ENCODE measurements around the gene WDR4.
"Not testable (repeated sequence)": the region's sequence is repeated elsewhere in the genome, so short reads cannot be mapped to it uniquely, and the experiment has no call there.

Gene WDR4

DNA sequence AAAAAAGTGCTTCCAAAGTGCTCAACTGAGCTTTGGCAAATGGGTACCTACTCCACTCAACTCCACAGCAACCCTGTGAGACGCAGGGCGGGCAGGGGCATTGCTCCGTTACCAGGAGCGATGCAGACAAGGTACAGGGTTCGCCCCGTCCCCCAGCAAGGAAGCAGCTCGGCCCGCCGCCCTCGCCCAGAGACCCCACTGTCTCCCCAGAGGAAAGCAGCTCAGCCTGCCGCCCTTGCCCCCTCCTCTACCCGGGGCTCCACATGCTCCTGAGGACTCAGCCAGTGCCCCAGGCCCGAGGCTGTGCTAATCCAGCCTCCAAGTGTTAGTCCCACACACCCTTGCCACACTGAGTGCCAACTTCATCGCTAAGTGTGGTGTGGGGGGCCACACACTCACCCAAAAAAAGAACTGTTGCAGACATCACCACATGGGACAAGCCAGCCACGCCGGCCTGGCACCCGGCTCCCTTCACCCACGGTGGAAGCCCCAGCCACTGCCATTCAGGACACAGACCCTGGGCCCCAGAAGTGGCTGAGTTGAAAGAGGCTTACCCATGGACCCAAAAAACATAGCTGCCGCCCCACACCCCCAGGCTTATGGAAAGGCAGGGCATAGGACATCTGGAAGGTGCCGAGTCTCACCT is 26.3 kb downstream of the WDR4 start:
- no peak for DNase-seq (ENCODE audit: low read depth)

DNA sequence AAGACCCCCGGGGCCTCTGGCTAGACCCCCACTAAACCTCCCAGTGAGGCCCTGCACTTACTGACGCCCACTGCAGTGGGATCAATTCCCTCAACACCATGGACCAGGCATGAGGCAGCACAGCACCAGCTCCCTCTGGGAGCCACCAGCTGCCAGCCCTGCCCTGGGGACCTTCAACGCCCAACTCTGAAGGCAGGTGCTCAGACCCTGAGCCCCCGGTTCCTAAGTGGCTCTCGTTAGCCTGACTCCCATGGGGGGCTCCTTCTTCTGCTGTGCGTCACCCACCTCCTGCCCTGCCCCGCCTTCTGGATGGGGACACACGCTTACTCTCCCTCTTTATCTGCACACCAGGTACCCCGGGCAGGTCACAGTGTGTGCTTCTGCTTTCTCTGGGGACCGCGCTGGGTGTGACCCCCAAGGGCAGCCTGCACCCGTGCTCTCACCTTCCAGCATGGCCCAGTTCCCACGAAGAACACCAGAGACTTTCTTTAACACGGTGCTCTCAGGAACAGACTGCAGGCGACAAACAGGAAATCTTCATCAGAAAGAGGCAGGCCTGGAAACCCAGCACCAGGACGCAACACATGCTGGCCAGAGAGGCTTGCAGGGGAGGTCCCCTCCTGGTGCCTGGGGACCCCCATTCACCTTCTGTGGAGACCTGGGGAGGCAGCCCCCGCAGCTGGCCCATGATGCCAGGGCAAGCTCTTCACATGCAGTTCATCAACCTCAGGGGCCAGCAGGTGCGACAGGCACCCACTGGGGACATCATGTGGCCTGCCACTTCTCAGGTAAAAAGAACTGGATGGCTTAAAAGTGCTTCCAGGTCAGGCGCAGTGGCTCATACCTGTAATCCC is 27.3 kb downstream of the WDR4 start:
- DNase-seq (ENCODE audit: low read depth), result no peak

DNA sequence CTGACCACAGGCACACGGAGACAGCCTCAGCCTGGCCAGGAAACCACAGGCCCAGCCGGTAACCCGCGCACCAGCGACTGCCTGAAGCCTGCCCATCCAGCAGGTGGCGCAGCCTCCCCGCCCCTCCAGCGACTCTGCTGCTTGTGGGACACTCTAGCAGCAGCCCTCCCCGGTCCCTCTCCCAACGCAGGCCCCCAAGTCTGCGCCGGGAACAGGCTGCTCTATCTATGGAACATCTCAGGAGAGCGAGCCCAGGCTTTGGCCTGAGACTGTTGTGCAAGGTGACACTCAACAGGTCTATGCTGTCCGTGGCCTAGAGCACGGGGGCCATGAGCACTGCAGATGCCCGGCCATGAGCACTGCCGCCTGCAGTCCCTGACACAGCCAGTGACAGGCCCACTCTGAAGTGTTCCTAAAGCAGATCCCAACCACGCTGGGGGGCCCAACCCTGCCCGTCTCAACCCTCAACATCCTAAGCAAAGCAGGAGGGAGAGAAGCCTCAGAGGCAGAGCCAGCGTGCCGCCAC is 28.4 kb downstream of the WDR4 start:
- DNase-seq (ENCODE audit: low read depth), result no peak

DNA sequence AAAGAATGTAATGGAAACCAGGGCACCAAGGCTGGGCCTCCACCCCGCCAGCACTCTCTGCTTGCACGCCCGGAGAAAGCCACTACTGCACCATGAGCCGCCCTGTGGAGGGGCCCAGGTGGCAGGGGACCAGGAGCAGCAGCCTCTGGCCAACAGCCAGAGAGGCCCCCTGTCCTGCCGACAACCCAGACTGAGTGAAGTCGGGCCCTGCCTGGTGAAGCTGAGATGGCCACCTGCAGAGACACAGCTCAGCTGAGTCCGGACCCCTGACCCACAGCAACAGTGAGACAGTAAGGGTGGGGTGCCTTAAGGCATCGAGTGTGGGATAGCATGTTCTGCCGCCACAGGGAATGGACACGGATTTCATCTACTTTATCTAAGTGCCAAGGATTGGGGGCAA is 28.9 kb downstream of the WDR4 start:
- no peak for DNase-seq (ENCODE audit: low read depth)

DNA sequence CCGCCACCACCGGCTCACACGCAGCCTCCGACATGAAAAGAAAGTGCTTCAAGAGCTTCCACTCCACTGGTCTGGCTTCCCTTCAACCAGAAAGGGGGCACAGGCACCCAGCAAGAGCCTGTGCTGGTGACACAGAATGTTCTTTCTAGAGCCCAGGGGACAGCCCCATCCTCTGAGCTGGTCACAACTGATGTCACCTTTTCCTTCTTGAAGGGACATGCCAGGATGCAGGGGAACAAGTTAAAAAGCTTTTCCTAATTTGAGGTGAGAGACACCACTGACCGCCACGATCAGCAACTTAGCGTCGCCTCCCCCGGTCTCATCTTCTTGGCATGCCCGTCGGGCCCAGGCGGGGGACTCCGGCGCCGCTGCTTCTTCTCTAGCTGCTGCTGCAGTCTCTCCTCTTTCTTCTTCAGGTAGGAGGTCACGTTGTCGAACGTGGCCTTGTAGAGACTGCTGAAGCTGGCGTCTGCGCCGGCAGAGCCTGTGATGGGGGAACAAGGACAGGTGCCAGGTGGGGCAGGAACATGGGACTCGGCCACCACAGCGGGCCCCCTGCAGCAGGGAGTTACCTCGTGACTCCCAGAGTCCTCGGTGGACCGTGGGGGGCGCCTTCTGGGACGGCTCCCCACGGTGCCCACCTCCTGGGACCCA is 29.5 kb downstream of the WDR4 start:
- DNase-seq (ENCODE audit: low read depth), result no peak

DNA sequence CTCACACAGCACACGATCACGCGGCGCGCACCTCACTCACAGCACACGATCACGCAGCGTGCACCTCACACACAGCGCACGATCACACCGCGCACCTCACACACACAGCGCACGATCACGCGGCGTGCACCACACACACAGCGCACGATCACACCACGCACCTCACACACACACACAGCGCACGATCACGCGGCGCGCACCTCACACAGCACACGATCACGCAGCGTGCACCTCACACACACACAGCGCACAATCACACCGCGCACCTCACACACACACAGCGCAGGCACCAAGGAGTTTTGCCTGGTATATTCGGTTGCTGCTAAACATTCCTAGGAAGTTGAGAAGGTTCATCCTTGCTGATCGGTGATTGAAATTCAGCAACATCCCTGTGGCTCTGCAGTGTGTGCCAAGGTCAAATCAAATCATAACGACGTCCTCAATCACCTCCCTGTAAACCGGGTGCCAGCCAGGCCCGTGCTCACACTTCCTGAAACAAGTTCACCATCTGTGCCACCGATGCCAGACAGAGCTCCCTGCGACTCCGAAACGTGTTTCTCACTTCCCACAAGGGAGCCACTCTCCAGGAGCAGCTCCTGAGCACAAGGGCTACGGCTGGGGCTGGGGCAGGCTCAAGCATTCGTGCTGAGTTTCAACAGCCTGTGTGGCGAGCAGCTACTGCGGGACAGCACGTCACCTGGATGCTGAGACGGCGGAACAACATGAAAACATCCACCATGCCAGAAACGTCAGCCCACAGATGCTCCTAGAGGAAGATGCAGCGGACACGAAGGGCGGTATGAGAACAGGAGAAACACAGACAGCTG is 30.2 kb downstream of the WDR4 start:
- DNase-seq (ENCODE audit: low read depth), result no peak

DNA sequence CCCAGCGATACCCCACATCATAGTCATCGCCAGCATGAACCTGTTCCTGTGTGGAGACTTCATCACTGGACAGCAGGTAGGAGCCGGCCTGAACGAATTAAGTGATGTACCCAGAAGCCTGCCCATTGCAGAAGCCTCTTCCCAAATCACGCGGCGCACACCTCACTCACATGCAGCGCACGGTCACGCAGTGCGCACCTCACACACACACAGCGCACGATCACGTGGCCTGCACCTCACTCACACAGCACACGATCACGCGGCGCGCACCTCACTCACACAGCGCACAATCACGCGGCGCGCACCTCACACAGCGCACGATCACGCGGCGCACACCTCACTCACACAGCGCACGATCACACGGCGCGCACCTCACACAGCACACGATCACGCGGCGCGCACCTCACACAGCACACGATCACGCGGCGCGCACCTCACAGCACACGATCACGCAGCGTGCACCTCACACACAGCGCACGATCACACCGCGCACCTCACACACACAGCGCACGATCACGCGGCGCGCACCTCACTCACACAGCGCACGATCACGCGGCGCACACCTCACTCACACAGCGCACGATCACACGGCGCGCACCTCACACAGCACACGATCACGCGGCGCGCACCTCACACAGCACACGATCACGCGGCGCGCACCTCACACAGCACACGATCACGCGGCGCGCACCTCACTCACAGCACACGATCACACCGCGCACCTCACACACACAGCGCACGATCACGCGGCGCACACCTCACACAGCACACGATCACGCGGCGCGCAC is 31.0 kb downstream of the WDR4 start:
- not testable (repeated sequence) for DNase-seq (ENCODE audit: low read depth)

DNA sequence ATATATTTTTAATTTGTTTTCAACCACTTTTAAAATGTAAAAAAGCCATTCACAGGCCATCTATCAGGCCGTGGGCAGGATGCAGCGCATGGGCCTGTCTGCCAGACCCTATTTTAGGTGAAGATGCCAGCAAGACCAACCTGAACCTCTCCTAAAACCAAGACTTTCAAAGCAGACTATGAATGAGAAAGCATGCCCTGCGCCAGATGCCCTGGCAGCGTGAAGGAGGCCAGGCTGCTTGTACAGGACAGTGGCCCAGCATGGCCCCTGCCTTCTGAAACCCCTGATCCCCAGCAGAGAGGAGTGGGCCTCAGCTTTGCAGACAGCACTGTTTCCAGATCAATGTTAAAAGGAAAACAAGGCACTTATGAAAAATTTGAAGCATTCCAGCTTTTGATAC is 31.6 kb downstream of the WDR4 start:
- DNase-seq (ENCODE audit: low read depth), result no peak

DNA sequence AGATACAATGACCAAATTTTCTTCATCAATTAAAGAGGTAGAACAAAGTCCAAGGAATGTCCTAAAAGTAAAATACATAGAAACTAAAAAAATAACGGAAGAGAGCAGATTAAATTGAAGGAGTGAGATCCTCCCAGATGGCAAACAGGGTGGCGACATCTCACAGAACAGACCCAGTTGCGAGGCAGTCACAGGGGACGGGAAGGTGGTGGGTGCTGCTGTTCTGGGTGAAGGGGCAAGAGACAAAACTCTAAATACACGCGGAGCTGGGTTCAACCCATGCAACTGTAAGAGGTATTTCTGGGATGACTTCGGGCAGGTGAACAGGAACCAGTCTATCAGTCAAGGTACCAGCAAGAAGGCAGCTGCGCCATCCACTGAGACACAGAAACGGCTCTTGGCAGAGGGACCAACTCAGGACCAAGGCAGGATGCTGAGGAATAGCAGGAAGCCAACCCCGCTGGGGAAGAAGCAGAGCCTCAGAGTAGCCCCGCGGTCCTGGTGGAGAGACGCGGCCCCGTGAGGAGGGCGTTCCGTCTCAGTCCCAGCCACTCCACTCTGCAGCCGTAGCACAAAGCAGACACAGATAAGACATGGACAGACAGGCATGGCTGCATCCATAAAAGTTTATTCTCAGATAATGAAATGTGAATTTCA is 32.2 kb downstream of the WDR4 start:
- no peak for DNase-seq (ENCODE audit: low read depth)

DNA sequence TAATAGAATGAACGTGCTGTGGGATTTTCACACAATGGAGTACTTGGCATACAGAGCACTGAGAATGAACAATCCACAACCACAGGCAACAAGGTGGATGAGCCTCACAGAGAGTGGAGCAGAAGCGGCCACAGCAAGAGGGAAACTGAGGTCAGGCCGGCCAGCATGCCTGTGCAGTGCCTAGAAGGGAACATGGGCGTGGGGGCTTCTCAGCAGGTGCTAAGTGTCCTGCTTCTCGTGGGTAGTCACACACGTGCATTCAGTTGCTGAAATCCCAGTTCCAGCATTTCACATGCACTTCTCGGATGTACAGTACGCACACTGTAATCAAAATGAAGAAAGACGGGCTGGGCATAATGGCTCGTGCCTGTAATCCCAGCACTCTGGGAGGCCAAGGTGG is 33.1 kb downstream of the WDR4 start:
- no peak for DNase-seq (ENCODE audit: low read depth)

DNA sequence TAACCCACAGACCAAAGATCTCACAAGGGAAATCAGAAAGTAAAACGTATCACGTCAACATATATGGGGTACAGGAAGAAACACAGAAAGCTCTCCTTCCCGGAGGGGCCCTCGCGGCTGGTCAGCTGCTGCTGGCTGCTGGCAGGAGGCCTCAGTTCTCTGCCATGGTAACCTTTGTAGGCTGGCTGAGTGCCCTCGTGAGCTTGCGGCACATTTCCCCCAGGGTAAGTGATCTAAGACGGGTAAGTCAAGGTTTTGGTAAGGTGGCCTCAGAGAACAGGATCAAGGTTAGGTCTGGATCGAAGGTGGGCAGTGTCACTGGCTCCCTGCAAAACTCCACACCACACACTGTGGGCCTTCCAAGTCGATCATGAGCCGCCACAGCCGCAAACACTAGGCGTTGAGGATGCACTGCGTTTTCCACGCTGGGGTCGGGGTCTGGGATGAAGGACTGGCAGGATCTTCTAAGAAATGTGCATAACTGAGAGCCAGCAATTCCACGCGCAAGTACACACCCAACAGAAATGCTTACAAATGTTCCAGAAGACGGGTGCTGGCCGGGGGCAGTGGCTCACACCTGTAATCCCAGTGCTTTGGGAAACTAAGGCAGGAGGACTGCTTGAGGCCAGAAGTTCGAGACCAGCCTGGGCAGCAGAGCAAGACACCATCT is 33.9 kb downstream of the WDR4 start:
- DNase-seq (ENCODE audit: low read depth), result no peak

DNA sequence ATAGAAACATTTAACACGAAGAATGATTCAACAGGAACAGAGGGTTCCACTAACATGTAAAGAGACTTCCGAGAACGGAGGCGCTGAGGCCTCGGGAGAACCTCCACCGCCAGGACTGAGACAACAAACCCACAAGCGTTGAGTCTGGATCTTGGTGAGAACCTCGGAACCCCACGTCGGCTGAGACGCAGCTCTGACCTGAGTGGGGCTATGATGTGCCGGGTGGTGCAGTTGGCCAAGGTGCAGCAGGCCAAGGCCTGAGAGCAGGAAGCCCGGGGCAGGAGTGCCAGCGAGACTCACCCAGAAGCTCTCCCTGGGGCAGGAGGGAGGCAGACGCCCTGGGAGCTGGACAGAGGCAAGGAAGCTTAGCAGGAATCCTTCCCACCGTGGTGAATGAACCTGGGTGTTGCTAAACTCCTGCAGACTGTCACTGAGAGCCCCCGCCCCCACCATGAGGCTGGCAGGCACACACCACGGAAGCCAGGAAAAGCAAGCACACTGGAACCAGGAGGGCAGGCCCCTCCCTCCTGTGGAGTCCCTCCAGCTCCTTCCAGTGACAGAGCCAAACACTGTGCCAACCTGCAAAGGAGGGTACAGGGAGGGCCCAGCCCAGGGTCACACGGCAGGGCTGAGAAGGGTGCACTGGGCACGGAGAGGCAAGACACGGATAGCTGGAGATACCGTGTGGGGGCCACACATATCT is 34.8 kb downstream of the WDR4 start:
- DNase-seq (ENCODE audit: low read depth), result no peak

DNA sequence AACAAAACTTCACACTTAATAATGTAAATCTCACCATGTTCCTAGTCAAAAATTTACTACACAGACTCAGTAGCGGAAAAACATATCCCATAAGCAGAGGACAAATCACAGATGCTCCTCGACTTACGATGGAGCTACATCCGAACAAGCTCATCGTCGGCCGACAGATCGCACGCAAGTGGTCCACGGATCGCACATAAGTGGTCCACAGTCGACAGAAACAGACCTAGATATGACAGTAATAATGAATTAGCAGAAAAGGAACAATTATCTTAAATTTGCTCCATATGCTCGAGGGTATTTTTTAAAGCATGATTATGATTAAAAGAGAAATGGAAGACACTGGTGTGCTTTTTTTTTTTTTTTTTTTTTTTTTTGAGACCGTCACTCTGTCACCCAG is 36.3 kb downstream of the WDR4 start:
- DNase-seq (ENCODE audit: low read depth), result no peak

DNA sequence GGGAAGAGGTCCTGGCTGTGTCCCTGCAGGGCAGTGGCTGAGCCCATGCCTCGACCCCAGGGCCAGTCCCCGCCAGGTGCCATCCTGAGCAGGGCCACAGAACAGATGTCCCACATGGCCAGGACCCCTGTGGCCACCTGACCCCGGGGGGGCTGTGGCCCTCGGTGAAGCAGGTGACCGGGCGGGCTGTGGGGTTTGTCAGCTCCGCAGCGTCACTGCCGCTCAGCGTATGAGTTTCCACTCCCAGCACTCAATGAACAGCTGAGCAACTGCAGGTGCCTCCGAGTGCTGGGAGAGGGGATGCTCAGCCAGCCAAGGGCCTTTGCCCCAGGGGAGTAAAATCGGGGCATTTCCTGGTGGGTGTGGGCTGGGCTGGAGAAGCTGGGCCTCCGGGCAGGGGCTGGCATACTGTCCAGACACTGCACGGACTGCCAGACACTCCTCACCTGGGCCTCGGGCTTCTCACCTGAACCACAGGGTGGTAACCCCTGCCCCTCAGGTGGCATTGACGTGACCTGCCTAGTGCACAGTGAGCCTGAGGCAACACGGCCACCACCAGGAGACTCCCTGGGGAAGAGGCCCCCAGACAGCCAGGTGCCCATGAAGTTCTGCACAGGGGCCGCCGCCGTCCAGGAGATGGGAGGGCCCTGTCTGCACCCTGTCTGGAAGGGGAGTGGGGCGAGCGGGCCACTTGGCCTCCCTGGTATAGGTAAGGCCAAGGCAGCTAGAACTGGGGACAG is 37.3 kb downstream of the WDR4 start:
- not testable (repeated sequence) for DNase-seq (ENCODE audit: low read depth)

DNA sequence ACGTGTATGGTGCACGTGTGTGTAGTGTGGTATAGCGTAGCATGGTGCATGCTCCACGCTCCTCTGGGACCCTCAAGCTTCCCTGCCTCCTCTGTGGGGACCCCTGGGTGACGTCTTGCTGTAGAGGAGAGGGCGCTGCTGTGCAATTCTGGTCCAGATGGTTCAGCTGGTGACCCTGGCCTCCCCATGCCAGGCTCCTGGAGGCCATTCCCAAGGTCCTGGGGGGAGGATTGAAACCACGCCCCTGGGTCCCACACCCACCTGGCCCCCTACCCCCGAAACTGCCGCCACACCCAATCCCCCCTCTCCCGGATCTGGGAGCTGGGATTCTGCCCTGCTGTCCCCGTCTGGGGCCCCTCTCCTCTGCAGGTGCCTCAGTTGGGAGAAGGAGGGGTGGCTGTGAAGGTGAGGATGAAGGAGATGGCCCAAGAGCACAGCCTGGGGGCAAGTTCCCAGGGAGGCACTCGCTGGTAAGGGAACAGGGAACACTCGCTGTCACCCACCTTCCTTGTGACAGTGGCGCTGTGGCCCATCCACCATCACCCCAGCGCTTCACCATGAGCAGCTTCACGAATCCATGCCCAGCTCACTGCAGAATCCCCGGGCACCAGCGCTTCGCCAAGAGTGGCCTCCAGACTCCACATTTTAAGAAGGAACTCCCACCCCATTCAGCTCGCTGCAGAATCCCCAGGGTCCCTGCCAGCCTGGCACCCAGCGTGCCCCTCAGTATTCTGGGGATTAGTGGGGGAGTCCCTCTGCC is 38.0 kb downstream of the WDR4 start:
- DNase-seq (ENCODE audit: low read depth), result no peak

DNA sequence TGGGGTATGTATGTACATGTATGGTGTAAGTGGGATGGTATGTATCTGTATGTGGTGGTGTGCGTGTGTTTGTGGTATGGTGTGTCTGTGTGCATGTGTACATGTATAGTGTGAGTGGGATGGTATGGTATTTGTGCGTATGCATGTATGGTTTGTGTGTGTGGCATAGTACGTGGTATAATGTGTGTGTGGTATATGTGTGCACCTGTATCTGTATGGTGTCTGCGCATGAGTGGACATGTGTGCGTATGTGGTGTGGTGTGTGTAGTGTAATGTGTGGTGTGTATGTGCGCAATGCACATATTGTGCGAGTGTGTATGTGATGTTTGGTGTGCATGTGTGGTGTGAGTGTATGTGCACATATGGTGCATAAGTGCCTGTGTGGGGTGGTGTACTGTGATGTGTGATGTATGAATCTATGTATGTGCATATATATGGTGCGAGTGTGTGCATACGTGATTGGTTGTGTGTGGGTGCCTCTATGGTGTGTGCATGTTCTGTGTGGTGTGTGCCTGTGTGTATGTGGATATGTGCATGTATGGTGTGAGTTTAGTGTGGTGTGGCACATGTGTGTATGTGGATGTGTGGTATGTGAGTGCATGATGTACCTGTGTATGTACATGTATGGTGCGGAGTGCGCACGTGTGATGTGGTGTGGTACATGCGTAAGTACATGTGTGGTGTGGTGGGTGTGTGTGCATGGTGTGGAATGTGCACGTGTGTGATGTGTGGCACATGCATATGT is 38.8 kb downstream of the WDR4 start:
- DNase-seq (ENCODE audit: low read depth), result no peak
